ENCODE data around the gene LTF.

GRCh38 chr3:46440531-46441294 lies 24.0 kb downstream of the LTF start:
- TF ChIP-seq CTCF (IDR thresholded peaks at IDR 0.05) (no peak), POLR2A (IDR thresholded peaks at IDR 0.05) (no peak)
